ENCODE measurements around the gene CAPS.

CAPS gene

DNA sequence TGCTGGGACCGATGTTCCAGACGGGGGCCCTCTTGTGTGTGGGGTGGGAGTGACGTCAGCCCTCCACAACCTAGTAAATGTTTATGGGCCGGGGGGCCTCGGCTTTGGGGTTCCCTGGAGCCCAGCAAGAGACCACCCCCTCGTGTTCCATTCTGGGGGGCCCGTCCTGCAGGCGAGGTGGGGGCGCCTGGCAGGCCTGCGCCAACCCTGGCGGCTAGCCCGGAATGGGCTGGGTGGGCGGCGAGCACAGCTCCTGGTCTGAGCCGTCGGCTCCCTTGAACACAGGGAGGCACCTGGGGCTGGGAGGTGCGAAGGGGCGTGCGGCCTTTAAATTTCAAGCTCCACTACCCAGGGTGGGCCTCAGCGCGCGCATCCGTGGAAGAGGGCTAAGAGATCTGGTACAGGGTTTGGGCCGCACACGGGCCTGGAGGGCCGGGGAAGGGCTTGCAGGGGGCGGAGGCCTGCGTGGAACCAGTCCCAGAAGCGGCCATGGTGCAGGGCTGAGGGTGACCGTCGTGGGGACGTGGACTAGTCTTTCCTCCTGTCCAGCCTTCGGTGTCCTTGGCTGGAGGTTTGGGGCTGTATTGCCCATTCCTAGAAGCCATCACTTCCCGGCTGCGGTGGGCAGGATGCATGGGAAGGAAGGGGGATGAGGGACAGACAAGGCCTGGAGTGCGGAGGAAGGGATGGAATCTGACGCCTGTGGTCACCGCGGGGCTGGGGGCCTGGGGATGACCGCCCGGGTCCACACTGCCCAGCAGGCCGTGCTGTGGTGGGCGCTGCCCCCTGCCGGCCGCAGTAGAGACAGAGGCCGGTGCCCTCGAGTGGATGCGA is 21.9 kb upstream of the CAPS start:
- ATAC-seq = peak; percentile 75
- no peak for TF ChIP-seq BACH2 (CRISPR knock-in tag; IDR thresholded peaks at IDR 0.05; ENCODE audit: borderline replicate concordance)

DNA sequence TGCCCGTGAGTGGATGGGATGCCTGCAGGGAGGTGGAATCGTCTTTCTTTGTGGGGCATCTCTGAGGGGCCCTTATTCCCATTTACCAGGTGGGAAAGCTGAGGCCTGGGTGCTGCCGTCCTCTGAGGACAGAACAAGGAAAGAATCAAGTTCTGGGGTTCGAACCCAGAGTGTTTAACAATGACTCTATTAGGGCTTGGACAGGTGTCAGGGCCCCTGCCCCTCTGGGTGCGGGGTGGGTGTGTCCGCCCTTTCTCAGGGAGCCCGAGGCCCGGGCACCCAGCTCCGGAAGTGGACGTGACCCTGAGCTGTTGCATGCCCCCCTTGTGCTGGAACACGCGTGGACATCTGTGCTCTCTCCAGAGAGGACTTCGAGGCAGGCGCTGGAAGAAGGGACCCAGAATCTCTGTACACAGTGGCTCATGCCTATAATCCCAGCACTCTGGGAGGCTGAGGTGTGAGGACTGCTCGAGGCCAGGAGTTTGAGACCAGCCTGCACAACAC is 21.2 kb upstream of the CAPS start:
- TF ChIP-seq, protein P1, sequence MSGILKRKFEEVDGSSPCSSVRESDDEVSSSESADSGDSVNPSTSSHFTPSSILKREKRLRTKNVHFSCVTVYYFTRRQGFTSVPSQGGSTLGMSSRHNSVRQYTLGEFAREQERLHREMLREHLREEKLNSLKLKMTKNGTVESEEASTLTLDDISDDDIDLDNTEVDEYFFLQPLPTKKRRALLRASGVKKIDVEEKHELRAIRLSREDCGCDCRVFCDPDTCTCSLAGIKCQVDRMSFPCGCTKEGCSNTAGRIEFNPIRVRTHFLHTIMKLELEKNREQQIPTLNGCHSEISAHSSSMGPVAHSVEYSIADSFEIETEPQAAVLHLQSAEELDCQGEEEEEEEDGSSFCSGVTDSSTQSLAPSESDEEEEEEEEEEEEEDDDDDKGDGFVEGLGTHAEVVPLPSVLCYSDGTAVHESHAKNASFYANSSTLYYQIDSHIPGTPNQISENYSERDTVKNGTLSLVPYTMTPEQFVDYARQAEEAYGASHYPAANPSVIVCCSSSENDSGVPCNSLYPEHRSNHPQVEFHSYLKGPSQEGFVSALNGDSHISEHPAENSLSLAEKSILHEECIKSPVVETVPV (CRISPR knock-in tag; IDR thresholded peaks at IDR 0.05) = no peak
- ATAC-seq = no peak

DNA sequence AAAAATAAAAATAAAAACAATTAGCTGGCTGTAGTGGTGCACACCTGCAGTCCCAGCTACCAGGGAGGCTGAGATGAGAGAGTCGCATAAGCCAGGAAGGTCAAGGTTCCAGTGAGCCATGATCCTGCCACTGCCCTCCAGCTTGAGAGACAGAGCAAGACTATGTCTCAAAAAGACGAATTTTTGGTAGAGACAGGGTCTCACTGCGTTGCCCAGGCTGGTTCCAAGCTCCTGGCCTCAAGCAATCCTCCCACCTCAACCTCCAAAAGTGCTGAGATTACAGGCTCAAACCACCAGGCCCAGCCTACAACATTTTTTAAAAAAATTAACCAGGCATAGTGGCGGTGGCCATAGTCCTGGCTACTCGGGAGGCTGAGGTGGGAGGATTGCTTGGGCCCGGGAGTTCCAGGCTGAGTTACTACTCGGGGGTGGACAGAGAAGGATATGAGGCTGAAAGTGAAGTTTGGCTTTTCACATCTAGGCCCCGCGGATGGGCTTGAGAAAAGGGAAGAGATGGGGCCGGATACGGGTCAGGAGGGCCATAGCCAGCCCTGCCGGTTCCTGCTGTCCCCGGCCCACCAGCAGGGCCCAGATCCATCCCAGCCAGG is 20.7 kb upstream of the CAPS start:
- ATAC-seq = no peak
- TF ChIP-seq ESRRG (CRISPR knock-in tag; IDR thresholded peaks at IDR 0.05) (no peak), ZFP30 (CRISPR knock-in tag; IDR thresholded peaks at IDR 0.05) (no peak), GLIS3 (CRISPR knock-in tag; IDR thresholded peaks at IDR 0.05) (no peak), OSR1 (CRISPR knock-in tag; IDR thresholded peaks at IDR 0.05) (no peak), ARNTL (CRISPR knock-in tag; IDR thresholded peaks at IDR 0.05; ENCODE audit: borderline replicate concordance, low read depth) (no peak), ZC3H10 (CRISPR knock-in tag; IDR thresholded peaks at IDR 0.05) (no peak), ZNF565 (CRISPR knock-in tag; conservative IDR thresholded peaks at IDR 0.05; ENCODE audit: low read depth) (no peak), ZFP3 (CRISPR knock-in tag; IDR thresholded peaks at IDR 0.05) (no peak)
- TF ChIP-seq, protein P2, sequence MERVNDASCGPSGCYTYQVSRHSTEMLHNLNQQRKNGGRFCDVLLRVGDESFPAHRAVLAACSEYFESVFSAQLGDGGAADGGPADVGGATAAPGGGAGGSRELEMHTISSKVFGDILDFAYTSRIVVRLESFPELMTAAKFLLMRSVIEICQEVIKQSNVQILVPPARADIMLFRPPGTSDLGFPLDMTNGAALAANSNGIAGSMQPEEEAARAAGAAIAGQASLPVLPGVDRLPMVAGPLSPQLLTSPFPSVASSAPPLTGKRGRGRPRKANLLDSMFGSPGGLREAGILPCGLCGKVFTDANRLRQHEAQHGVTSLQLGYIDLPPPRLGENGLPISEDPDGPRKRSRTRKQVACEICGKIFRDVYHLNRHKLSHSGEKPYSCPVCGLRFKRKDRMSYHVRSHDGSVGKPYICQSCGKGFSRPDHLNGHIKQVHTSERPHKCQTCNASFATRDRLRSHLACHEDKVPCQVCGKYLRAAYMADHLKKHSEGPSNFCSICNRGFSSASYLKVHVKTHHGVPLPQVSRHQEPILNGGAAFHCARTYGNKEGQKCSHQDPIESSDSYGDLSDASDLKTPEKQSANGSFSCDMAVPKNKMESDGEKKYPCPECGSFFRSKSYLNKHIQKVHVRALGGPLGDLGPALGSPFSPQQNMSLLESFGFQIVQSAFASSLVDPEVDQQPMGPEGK (CRISPR knock-in tag; IDR thresholded peaks at IDR 0.05; ENCODE audit: borderline replicate concordance) = no peak
- TF ChIP-seq, protein P3, sequence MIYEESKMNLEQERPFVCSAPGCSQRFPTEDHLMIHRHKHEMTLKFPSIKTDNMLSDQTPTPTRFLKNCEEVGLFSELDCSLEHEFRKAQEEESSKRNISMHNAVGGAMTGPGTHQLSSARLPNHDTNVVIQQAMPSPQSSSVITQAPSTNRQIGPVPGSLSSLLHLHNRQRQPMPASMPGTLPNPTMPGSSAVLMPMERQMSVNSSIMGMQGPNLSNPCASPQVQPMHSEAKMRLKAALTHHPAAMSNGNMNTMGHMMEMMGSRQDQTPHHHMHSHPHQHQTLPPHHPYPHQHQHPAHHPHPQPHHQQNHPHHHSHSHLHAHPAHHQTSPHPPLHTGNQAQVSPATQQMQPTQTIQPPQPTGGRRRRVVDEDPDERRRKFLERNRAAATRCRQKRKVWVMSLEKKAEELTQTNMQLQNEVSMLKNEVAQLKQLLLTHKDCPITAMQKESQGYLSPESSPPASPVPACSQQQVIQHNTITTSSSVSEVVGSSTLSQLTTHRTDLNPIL (CRISPR knock-in tag; IDR thresholded peaks at IDR 0.05; ENCODE audit: low read depth) = no peak

DNA sequence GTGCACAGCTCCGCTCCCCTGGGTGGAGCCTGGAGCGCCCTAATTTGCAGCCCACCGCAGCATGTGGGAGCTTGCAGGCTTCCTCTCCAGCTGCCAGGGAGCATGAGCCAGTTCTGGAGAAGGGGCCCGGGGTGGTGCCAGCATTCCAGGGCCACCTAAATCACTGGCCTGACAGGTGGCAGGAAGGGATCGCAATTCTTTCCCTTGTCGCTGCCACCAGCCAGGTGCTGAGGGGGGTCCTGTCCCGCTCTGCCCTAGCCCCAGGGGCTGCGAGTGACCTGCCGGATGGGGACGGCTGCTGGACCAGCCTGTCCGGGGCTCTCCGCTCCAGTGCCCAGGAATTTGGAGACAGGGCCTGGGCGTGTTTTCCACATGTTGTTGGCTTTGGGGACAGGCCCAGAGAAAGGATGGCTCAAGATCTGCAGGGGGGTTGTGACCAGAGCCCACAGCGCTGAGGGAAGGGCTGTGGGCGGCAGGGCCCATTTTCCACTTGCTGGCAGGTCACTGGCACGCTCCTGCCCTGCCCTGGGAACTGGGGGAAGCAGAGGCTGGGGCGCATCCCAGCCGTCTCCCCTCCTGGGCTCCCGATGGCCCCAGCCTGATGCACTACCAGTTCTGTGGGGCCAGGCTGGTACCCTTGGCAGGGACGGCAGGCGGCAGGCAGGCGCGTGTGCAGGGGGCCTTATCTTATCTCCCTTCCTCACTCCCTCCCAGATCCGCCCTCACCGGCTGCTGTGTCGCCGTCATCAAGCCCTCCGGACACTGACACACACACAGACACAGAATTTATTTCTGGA is 19.9 kb upstream of the CAPS start:
- ATAC-seq = no peak; the same call in 2 of the 3 replicates
- TF ChIP-seq ZFP3 (CRISPR knock-in tag; IDR thresholded peaks at IDR 0.05) = no peak
- TF ChIP-seq, protein P4, sequence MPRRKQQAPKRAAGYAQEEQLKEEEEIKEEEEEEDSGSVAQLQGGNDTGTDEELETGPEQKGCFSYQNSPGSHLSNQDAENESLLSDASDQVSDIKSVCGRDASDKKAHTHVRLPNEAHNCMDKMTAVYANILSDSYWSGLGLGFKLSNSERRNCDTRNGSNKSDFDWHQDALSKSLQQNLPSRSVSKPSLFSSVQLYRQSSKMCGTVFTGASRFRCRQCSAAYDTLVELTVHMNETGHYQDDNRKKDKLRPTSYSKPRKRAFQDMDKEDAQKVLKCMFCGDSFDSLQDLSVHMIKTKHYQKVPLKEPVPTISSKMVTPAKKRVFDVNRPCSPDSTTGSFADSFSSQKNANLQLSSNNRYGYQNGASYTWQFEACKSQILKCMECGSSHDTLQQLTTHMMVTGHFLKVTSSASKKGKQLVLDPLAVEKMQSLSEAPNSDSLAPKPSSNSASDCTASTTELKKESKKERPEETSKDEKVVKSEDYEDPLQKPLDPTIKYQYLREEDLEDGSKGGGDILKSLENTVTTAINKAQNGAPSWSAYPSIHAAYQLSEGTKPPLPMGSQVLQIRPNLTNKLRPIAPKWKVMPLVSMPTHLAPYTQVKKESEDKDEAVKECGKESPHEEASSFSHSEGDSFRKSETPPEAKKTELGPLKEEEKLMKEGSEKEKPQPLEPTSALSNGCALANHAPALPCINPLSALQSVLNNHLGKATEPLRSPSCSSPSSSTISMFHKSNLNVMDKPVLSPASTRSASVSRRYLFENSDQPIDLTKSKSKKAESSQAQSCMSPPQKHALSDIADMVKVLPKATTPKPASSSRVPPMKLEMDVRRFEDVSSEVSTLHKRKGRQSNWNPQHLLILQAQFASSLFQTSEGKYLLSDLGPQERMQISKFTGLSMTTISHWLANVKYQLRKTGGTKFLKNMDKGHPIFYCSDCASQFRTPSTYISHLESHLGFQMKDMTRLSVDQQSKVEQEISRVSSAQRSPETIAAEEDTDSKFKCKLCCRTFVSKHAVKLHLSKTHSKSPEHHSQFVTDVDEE (CRISPR knock-in tag; IDR thresholded peaks at IDR 0.05) = peak; percentile 34; the same call in 1 of the 2 replicates

DNA sequence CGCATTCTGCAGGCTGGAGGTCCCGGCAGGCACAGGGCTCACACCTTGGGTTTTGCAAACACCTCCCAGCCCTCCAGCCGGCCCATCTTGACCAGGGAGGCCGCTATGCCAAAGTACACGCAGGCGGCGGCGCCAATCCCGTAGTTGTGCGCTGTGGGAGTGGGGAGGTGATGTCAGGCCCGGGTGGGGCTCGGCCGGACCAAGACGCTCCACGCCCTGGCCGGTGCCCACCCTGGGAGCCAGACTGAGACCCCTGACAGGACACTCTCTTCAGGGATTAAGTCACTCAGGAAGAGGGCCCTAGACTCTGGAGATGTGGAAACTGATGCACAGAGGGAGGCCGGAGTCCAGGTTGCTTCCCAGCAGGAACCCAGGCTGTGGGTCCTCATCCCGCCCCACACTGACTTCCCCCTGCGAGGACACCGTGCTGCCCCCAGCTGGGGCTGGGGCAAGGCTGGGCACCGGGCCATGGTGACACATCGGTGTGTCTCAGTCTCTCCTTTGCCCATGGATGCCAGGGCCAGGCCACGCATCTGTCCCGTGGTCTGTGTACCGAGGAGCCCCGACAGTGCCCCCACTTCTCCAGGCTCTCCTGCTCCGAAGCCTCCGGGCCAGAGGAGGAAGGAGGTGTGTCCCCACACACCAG is 19.2 kb upstream of the CAPS start:
- TF ChIP-seq ISL1 (CRISPR knock-in tag; IDR thresholded peaks at IDR 0.05) (no peak), PPARA (CRISPR knock-in tag; IDR thresholded peaks at IDR 0.05; ENCODE audit: borderline replicate concordance) (no peak), ZFP3 (CRISPR knock-in tag; IDR thresholded peaks at IDR 0.05) (no peak), SNAI2 (CRISPR knock-in tag; IDR thresholded peaks at IDR 0.05) (no peak), OSR1 (CRISPR knock-in tag; IDR thresholded peaks at IDR 0.05) (no peak), ZNF70 (CRISPR knock-in tag; IDR thresholded peaks at IDR 0.05) (no peak), ZNF565 (CRISPR knock-in tag; conservative IDR thresholded peaks at IDR 0.05; ENCODE audit: low read depth) (no peak)
- TF ChIP-seq, protein P3 (CRISPR knock-in tag; IDR thresholded peaks at IDR 0.05; ENCODE audit: low read depth) = no peak
- TF ChIP-seq, protein P5, sequence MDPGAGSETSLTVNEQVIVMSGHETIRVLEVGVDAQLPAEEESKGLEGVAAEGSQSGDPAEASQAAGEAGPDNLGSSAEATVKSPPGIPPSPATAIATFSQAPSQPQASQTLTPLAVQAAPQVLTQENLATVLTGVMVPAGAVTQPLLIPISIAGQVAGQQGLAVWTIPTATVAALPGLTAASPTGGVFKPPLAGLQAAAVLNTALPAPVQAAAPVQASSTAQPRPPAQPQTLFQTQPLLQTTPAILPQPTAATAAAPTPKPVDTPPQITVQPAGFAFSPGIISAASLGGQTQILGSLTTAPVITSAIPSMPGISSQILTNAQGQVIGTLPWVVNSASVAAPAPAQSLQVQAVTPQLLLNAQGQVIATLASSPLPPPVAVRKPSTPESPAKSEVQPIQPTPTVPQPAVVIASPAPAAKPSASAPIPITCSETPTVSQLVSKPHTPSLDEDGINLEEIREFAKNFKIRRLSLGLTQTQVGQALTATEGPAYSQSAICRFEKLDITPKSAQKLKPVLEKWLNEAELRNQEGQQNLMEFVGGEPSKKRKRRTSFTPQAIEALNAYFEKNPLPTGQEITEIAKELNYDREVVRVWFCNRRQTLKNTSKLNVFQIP (CRISPR knock-in tag; IDR thresholded peaks at IDR 0.05; ENCODE audit: borderline replicate concordance, low read depth) = no peak

More for the DNA sequence above, 19.2 kb upstream of the CAPS start:
- ATAC-seq = no peak
